LNCAP (cell line): Measurements from ENCODE around the gene PPP2R5D.

Experiments
- TF ChIP-seq, protein P1 (sequence below): fragments of 450-650 bp; IDR thresholded peaks from 2 replicates; pipeline ENCODE4 v1.5.1; 2017; ENCODE audit warnings: mild to moderate bottlenecking

PPP2R5D gene

DNA sequence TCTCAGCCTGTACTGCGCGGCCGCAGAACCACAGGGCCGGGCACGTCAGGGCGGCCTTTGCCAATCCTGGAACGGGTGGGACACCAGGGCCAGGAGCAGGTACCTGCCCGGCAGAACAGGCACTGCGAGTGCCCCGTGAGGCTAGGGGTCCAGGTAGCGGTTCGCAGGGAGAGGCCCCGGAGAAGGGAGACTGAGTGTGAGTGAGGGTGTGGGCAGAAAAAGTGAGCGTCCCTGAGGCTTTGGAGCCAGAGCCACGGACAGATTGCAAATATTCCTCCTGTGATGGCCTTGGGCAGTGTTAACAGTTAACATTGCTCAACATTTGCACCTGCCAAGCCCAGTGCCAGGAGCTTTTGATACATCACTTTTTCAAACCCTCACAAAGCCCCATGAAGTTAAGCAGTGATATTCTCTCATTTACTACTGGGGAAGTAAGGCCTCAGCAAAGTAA, 23.3 kb upstream of the PPP2R5D start:
- TF ChIP-seq, protein P1, sequence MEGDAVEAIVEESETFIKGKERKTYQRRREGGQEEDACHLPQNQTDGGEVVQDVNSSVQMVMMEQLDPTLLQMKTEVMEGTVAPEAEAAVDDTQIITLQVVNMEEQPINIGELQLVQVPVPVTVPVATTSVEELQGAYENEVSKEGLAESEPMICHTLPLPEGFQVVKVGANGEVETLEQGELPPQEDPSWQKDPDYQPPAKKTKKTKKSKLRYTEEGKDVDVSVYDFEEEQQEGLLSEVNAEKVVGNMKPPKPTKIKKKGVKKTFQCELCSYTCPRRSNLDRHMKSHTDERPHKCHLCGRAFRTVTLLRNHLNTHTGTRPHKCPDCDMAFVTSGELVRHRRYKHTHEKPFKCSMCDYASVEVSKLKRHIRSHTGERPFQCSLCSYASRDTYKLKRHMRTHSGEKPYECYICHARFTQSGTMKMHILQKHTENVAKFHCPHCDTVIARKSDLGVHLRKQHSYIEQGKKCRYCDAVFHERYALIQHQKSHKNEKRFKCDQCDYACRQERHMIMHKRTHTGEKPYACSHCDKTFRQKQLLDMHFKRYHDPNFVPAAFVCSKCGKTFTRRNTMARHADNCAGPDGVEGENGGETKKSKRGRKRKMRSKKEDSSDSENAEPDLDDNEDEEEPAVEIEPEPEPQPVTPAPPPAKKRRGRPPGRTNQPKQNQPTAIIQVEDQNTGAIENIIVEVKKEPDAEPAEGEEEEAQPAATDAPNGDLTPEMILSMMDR = no peak

DNA sequence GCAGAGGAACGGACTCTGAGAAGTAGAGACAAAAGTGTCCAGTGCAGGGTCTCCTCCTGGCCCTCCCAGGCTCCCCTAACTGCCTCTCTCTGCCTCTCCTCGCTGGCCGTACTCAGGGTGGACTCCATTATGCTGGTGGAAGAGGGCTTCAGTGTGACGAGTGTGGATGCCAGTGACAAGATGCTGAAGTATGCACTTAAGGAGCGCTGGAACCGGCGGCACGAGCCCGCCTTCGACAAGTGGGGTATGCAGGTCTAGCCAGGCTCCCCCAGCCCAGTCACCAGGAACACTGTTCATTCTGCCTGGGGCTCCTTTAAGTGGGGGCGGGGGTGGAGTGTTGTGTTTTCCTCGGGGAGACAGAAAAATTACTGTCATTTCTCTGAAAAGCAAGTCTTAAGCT, 22.3 kb upstream of the PPP2R5D start:
- TF ChIP-seq, protein P1 = no peak

DNA sequence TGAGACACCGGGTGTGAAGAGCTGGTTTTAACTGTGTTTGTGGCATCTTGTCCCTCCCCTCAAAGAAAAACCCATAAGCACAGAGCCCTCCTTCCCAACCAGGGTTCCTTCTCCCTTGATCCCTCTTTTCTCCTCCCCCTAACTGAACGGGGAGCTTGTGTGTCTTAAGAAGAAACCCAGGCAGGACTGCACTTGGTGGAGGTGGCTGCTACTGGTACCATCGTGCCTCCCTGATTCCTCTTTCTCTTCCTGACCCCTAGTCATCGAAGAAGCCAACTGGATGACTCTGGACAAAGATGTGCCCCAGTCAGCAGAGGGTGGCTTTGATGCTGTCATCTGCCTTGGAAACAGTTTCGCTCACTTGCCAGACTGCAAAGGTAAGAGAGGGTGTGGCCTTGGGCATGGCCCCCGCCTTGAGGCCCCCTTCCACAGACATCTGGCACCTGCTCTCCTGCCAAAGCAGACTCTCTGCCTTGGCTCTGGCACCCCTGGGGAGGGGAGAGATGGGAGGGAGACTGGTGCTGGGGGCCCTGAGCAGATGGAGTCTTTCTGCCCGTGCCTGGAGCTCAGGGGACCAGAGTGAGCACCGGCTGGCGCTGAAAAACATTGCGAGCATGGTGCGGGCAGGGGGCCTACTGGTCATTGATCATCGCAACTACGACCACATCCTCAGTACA, 21.7 kb upstream of the PPP2R5D start:
- TF ChIP-seq, protein P1 = no peak

DNA sequence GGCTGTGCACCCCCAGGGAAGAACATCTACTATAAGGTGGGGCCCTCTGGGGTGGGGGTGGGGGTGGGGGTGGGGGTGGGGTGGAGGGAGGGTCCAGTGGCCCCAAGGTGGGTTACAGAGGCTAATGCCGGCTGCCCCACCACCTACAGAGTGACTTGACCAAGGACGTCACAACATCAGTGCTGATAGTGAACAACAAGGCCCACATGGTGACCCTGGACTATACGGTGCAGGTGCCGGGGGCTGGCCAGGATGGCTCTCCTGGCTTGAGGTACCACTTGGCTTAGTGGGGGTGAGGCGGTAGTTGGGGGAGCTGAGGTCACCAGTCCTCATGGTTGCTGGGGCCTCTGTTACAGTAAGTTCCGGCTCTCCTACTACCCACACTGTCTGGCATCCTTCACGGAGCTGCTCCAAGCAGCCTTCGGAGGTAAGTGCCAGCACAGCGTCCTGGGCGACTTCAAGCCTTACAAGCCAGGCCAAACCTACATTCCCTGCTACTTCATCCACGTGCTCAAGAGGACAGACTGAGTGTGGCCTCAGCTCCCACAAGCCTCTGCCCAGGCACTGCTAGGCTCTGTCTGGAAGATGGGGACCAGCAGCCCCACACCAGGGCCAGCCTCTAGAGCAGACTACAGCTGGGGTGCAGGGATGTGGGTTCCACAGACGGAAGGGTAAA, 21.1 kb upstream of the PPP2R5D start:
- TF ChIP-seq, protein P1 = no peak

DNA sequence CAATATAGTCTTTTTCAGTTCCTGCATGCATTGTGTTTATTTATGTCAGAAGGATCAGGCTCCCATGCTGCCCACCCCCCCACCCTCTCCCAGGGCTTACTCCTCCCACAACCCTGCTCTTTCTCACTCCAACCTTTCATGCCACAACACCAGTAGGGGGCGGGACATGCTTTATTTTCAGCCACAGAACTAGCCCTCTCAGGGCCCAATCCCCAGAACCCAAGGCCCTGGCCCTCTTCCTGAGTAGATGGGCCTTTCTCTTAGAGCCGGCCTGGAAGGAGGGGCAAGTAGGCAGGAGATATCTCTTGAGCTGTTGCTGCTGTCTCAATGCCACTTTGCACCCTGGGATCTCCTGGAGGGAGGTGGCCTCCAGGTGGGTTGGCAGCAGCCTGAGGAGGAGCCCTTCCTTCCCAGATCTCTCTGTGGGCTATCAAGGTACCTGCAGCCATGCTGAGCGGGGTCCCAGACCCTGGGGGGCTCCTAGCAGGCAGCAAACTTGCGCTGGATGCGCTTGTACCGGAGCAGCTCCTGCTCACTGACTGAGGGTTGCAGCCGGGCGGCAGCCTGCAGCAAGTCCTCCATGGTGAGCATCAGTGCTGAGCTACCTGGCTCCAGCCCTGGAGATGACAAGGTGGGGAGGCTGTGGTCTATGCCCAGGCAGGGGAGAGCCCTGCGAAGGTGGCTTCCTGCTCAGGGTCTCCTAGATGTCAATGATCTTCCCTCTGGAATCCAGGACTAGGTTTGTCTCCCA, 20.3 kb upstream of the PPP2R5D start:
- TF ChIP-seq, protein P1 = no peak; the same call in 1 of the 2 replicates

DNA sequence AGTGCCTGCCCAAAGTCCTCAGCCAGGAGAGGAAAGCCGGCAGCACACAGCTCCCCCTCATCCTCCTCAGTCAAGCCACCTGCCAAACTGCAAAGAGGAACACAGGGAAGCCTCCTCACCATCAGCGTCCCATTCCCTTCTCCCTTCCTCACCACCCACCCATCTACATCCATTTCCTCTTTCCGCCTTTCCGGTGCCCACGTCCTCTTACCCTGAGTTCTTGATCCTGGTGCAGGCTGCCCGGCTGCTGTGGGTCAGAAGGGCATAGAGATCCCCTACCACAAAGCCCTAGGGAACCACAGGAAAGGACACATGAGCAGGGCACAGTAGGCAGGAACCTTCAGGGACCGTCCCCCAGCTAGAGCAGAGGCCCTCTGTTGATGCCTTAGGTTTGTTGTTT, 17.8 kb upstream of the PPP2R5D start:
- TF ChIP-seq, protein P1 = no peak

DNA sequence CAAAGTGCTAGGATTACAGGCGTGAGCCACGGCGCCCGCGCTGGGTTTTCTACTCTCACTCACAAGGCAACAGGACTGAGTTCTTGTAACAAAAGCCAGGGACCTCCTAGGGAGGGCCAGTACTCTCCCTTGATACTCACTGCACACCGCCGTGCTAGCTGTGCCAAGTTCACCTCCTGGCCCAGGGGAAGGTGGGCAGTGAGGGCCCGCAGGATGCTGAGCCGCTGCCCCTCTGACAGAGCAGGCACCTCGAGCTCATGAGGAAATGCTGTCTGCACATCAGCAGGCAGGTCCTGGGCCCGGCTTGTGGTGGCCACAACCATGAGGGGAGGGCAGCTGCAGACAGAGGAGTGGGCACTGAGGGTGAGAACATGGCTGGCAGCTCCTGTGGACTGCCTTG, 17.1 kb upstream of the PPP2R5D start:
- TF ChIP-seq, protein P1 = no peak
